Panc1 (cell line): ENCODE data around the gene TPGS2. TPM values are rescaled to one million over a fixed set of nuclear protein-coding genes. Genes with fewer than 3 reads are reported as not detected.

Source experiments
- ATAC-seq: fragments of 200-7000 bp; cut with Tn5 transposase; 2 replicates; pipeline ENCODE4 v1.9.1; 2020; ENCODE audit warnings: mild to moderate bottlenecking, moderate library complexity
- BruUV-seq: library from RNA; stranded (reverse); fragments of 400-500 nt; replicated peaks from 2 replicates; lab custom pipeline; 2021; lab: Mats Ljungman, UMichigan
- CTCF ChIA-PET: fragments of 300-600 bp; sonication (Branson Sonifier 250); formaldehyde crosslinking; loops from one replicate; lab custom pipeline; 2022; ENCODE audit warnings: antibody characterized with exemption; lab: Charles Lee
- POLR2A ChIA-PET: fragments of 300-600 bp; sonication (Branson Sonifier 250); formaldehyde crosslinking; loops from one replicate; lab custom pipeline; 2022; ENCODE audit warnings: antibody characterized with exemption; lab: Charles Lee
- DNase-seq: peaks from one replicate; pipeline ENCODE4 v3.0.0-alpha.2; 2010; ENCODE audit warnings: low read depth, low spot score
- H3K27ac ChIP-seq: 2 replicates; pipeline ENCODE4 v1.5.1; 2011; ENCODE audit warnings: mild to moderate bottlenecking, low read length, inconsistent platforms
- H3K27me3 ChIP-seq: fragments of 200-500 bp; sonication (Bioruptor generic); 2 replicates; pipeline ENCODE4 v1.6.0; 2014; ENCODE audit warnings: low read length, inconsistent platforms; ENCODE audit not compliant: control insufficient read depth, insufficient read depth
- H3K36me3 ChIP-seq: fragments of 200-500 bp; sonication (Bioruptor generic); 2 replicates; pipeline ENCODE4 v1.5.1; 2014; ENCODE audit warnings: inconsistent platforms, mild to moderate bottlenecking, low read length, moderate library complexity; ENCODE audit not compliant: control insufficient read depth, insufficient read depth
- H3K4me1 ChIP-seq: 2 replicates; pipeline ENCODE4 v1.5.1; 2011; ENCODE audit warnings: inconsistent platforms, mild to moderate bottlenecking, low read length, moderate library complexity; ENCODE audit not compliant: control insufficient read depth, insufficient read depth
- H3K4me3 ChIP-seq, 2 experiments: 2 replicates each; pipeline ENCODE4 v1.5.1; 2011 to 2012; ENCODE audit warnings: low read depth in 2 of 2, low read length in 2 of 2, mild to moderate bottlenecking in 2 of 2, inconsistent platforms in 1 of 2, moderate library complexity in 1 of 2
- H3K9me3 ChIP-seq: fragments of 200-500 bp; sonication (Bioruptor generic); 2 replicates; pipeline ENCODE4 v1.5.1; 2014; ENCODE audit warnings: low read depth, mild to moderate bottlenecking, inconsistent platforms, low read length, moderate library complexity; ENCODE audit not compliant: control insufficient read depth, insufficient read depth
- CTCF ChIP-seq: fragments of 450-650 bp; IDR thresholded peaks from 2 replicates; pipeline ENCODE4 v1.5.1; 2017; ENCODE audit warnings: mild to moderate bottlenecking
- POLR2AphosphoS5 ChIP-seq: IDR thresholded peaks from 2 replicates; pipeline ENCODE4 v1.6.1; 2012; ENCODE audit warnings: mild to moderate bottlenecking, low read depth, low read length, moderate library complexity
- REST ChIP-seq, 2 experiments: IDR thresholded peaks; 2 replicates each; pipeline ENCODE4 v1.6.1; 2011 to 2012; ENCODE audit warnings: low read depth in 2 of 2, control low read depth in 1 of 2, low read length in 1 of 2, mild to moderate bottlenecking in 1 of 2, moderate library complexity in 1 of 2; ENCODE audit not compliant: insufficient read depth in 1 of 2
- SIN3A ChIP-seq: IDR thresholded peaks from 2 replicates; pipeline ENCODE4 v1.6.1; 2012; ENCODE audit warnings: low read depth, mild to moderate bottlenecking, low read length, moderate library complexity, borderline replicate concordance; ENCODE audit not compliant: insufficient read depth
- TCF7L2 ChIP-seq: IDR thresholded peaks from 2 replicates; pipeline ENCODE4 v1.6.1; 2011; ENCODE audit warnings: mild to moderate bottlenecking, low read depth, low read length, inconsistent platforms
- in situ Hi-C: cut with HindIII; loops from 2 replicates; pipeline ENCODE4 v1.10.0; 2016; ENCODE audit warnings: low sequenced_read_pairs, low pct_unique_long_range_greater_than_20kb
- intact Hi-C: fragments of 100-400 bp; cut with micrococcal nuclease; formaldehyde crosslinking; loops from one replicate; pipeline ENCODE4 v1.10.0; 2022; ENCODE audit not compliant: unreplicated experiment
- total RNA-seq: library from RNA; stranded (reverse); gene quantifications from one replicate; pipeline ENCODE4 v1.2.1, GENCODE V29; 2021; ENCODE audit not compliant: unreplicated experiment

Gene TPGS2
- total RNA-seq, 1 experiment from 2014 or later, result 98.7 TPM

- POLR2A ChIA-PET, result interaction anchor here (0.7 kb wide), 1 partner anchor 19 kb away, joined by 4 read pairs; no protein-coding TSS in a partner anchor
- no peak overlapping the region for H3K4me3 ChIP-seq
- H3K4me1 ChIP-seq, result no peaks in the 10 kb centered on the region
- in situ Hi-C loops, result no loop called here
- H3K27me3 ChIP-seq, result no peaks in the 10 kb centered on the region
- no peaks in the 10 kb centered on the region for H3K9me3 ChIP-seq
- no peak overlapping the region for H3K27ac ChIP-seq
- CTCF ChIA-PET, result no interaction called here
- TF ChIP-seq CTCF (no peak), TCF7L2 (no peak)
- intact Hi-C loops, result no loop called here
- ATAC-seq (no peak), DNase-seq (no peak)
- BruUV-seq, result no TSS peak
- peaks cover 3% of the 10 kb centered on the region; the same call in 1 of the 2 replicates for H3K36me3 ChIP-seq
Observed at GRCh38 chr18:36798738-36799473, 29.9 kb downstream of the TPGS2 start.

- in situ Hi-C loops (no loop called here), intact Hi-C loops (no loop called here)
- TF ChIP-seq POLR2AphosphoS5 (no peak), REST (IDR thresholded peaks at IDR 0.05; ENCODE audit: insufficient read depth in 1 of 2, low read depth in 2 of 2, low read length in 1 of 2) (no peak), SIN3A (no peak), CTCF (no peak), TCF7L2 (no peak)
- H3K27ac ChIP-seq, result no peak overlapping the region
- H3K36me3 ChIP-seq, result peaks cover 3% of the 10 kb centered on the region; the same call in 1 of the 2 replicates
- no peaks in the 10 kb centered on the region for H3K27me3 ChIP-seq
- ATAC-seq (no peak), DNase-seq (no peak)
- POLR2A ChIA-PET, result no interaction called here
- no peaks in the 10 kb centered on the region for H3K9me3 ChIP-seq
- H3K4me3 ChIP-seq, result no peak overlapping the region
- BruUV-seq, result no TSS peak
- CTCF ChIA-PET, result no interaction called here
- no peaks in the 10 kb centered on the region for H3K4me1 ChIP-seq
Observed at GRCh38 chr18:36792634-36793283, 36.0 kb downstream of the TPGS2 start.
